CD14-positive monocyte (primary cell): ENCODE results near the gene FGF2. TPM values are rescaled to one million over a fixed set of nuclear protein-coding genes. Genes with fewer than 3 reads are reported as not detected.
A peak's percentile ranks its signal among the peaks of the same experiment; 100 is the strongest.
"Not testable (repeated sequence)": the region's sequence is repeated elsewhere in the genome, so short reads cannot be mapped to it uniquely, and the experiment has no call there.

Source experiments
- DNase-seq, 3 donors: peaks; one replicate each; pipeline ENCODE4 v3.0.0-alpha.2; 2011 to 2022
- H2AFZ ChIP-seq: 2 replicates; pipeline ENCODE4 v1.6.0; 2012; ENCODE audit warnings: mild to moderate bottlenecking, low read depth, low read length, inconsistent platforms; ENCODE audit not compliant: insufficient read depth, poor library complexity, severe bottlenecking
- H3K27ac ChIP-seq, 2 donors: 1 replicate in 1 of 2; 2 replicates in 1 of 2; pipeline ENCODE4 v1.5.1; 2012 to 2013; ENCODE audit warnings: low read length in 2 of 2, control low read depth in 1 of 2, inconsistent platforms in 1 of 2, low read depth in 1 of 2, mild to moderate bottlenecking in 1 of 2
- H3K27me3 ChIP-seq, 2 donors: one replicate each; pipeline versions ENCODE4 v1.6.0 to v1.6.1; 2011 to 2013; ENCODE audit warnings: low read length in 2 of 2; ENCODE audit not compliant: control insufficient read depth in 2 of 2, insufficient read depth in 2 of 2
- H3K36me3 ChIP-seq, 2 donors: replicated peaks in 1 of 2; 1 replicate in 1 of 2; 2 replicates in 1 of 2; pipeline versions ENCODE4 v1.5.1 to v1.6.1; 2012 to 2013; ENCODE audit warnings: low read length in 2 of 2, control low read depth in 1 of 2, inconsistent platforms in 1 of 2, mild to moderate bottlenecking in 1 of 2; ENCODE audit not compliant: insufficient read depth in 2 of 2, control insufficient read depth in 1 of 2
- H3K4me1 ChIP-seq, 2 donors: 1 replicate in 1 of 2; 2 replicates in 1 of 2; pipeline versions ENCODE4 v1.5.1 to v1.6.1; 2012 to 2013; ENCODE audit warnings: low read length in 2 of 2, control low read depth in 1 of 2, inconsistent platforms in 1 of 2, mild to moderate bottlenecking in 1 of 2, moderate library complexity in 1 of 2; ENCODE audit not compliant: insufficient read depth in 2 of 2, control insufficient read depth in 1 of 2
- H3K4me2 ChIP-seq: replicated peaks from 2 replicates; pipeline ENCODE3; 2012; ENCODE audit warnings: low read length, moderate library complexity, mild to moderate bottlenecking; ENCODE audit not compliant: poor library complexity, severe bottlenecking; ENCODE audit errors: extremely low read depth
- H3K4me3 ChIP-seq, 3 experiments: fragments of 200-600 bp in 1 of 3; sonication (generic) in 1 of 3; replicated peaks in 1 of 3; 1 replicate in 2 of 3; 2 replicates in 1 of 3; pipeline ENCODE4 v1.5.1; 2011 to 2013; ENCODE audit warnings: low read length in 3 of 3, mild to moderate bottlenecking in 3 of 3, control low read depth in 2 of 3, low read depth in 2 of 3, inconsistent platforms in 1 of 3, moderate library complexity in 1 of 3
- H3K79me2 ChIP-seq: 2 replicates; pipeline ENCODE4 v1.6.0; 2012; ENCODE audit warnings: mild to moderate bottlenecking, control low read depth, inconsistent platforms, low read length, moderate library complexity; ENCODE audit not compliant: insufficient read depth
- H3K9ac ChIP-seq: 2 replicates; pipeline ENCODE4 v1.6.0; 2017; ENCODE audit warnings: low read length, mild to moderate bottlenecking; ENCODE audit not compliant: insufficient read depth, poor library complexity, severe bottlenecking
- H3K9me3 ChIP-seq, 2 donors: replicated peaks in 1 of 2; 1 replicate in 1 of 2; 2 replicates in 1 of 2; pipeline versions ENCODE4 v1.5.1 to v1.6.1; 2012 to 2013; ENCODE audit warnings: low read length in 2 of 2, control low read depth in 1 of 2; ENCODE audit not compliant: control insufficient read depth in 1 of 2, insufficient read depth in 1 of 2
- H4K20me1 ChIP-seq: 2 replicates; pipeline ENCODE4 v1.6.0; 2012; ENCODE audit warnings: mild to moderate bottlenecking, low read length, control low read depth, moderate library complexity; ENCODE audit not compliant: insufficient read depth
- H3K27ac Mint-ChIP-seq, 7 donors: one replicate each; pipeline ENCODE4 v1.8.0; 2020; ENCODE audit warnings: mild to moderate bottlenecking in 7 of 7, mixed read lengths in 7 of 7, moderate library complexity in 6 of 7, inconsistent platforms in 2 of 7
- H3K27me3 Mint-ChIP-seq, 3 donors: one replicate each; pipeline ENCODE4 v1.8.0; 2021 to 2022; ENCODE audit warnings: low read depth in 3 of 3, mild to moderate bottlenecking in 3 of 3, mixed read lengths in 3 of 3, moderate library complexity in 3 of 3, inconsistent platforms in 1 of 3
- H3K36me3 Mint-ChIP-seq, 2 donors: one replicate each; pipeline ENCODE4 v1.8.0; 2020; ENCODE audit warnings: mixed read lengths in 2 of 2, inconsistent platforms in 1 of 2, mild to moderate bottlenecking in 1 of 2
- H3K4me1 Mint-ChIP-seq: one replicate; pipeline ENCODE4 v1.8.0; 2020; ENCODE audit warnings: mild to moderate bottlenecking, mixed read lengths
- H3K4me3 Mint-ChIP-seq, 2 donors: one replicate each; pipeline ENCODE4 v1.8.0; 2020; ENCODE audit warnings: mild to moderate bottlenecking in 2 of 2, mixed read lengths in 2 of 2, moderate library complexity in 1 of 2
- H3K9me3 Mint-ChIP-seq, 7 donors: one replicate each; pipeline ENCODE4 v1.8.0; 2020 to 2022; ENCODE audit warnings: mixed read lengths in 7 of 7, mild to moderate bottlenecking in 6 of 7, moderate library complexity in 6 of 7, inconsistent platforms in 2 of 7
- WGBS: methylation state at CpG from one replicate; pipeline ENCODE4 v1.1.5; 2013; ENCODE audit warnings: missing lambda C conversion rate; ENCODE audit not compliant: insufficient coverage; 5-methylcytosine and 5-hydroxymethylcytosine counted together
- intact Hi-C, 2 donors: fragments of 100-400 bp; cut with micrococcal nuclease; formaldehyde crosslinking; loops; one replicate each; pipeline versions ENCODE4 v1.15.0 to v1.15.1; 2023
- polyA plus RNA-seq, 3 donors: library from polyadenylated mRNA; depleted of rRNA in 1 of 3; unstranded in 2 of 3; stranded (reverse) in 1 of 3; fragments of 300-500 nt in 2 of 3; fragments of >200 nt in 1 of 3; fragmentation: Illumina TruSeq in 2 of 3; gene quantifications; 1 replicate in 2 of 3; 2 replicates in 1 of 3; pipeline ENCODE4 v1.2.3, GENCODE V29; 2012 to 2021
- TF ChIP-seq, protein P1 (sequence below): fragments of 200-600 bp; IDR thresholded peaks from one replicate; pipeline ENCODE4 v1.8.0; 2022; ENCODE audit warnings: antibody characterized with exemption, mild to moderate bottlenecking

FGF2 gene
- polyA plus RNA-seq, 3 donors = not detected

DNA sequence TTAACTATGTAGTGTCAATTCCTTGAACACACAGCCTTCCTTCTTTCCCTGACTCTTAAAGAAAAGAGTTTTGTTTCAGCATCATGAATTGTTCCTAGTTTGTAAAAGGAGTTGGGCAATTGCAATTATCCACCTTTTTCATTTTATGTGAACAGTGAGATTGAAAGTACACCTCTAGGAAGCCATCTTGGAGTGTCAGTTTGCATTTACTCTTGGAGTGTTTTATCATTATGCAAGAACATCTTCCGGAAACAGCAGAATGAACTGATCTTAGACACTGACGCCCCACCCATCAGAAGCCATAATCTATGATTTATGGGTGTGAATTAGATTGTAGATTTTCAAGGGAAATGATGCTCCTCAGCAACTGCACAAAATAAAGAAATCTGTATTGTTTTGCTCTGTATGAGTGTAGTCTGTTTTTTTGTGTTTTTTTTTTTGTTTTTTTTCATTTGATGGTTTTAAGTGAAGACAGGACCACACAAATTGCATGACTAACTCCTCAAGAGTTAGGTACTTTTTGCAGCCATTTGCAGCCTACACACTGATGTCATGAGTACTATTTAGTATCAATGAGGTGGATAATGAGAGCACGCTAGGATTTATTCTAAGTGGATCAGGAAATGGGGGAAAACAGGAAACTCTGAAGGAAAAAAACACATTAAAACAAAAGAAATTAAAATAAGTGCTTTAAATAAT is 19.5 kb upstream of the FGF2 start:
- Histone ChIP-seq H3K36me3 (no peaks in the 10 kb centered on the region), H3K27ac (no peak overlapping the region), H3K4me2 (no peak overlapping the region), H3K4me3 (no peak overlapping the region), H2AFZ (peak overlapping the region; percentile 11), H3K79me2 (no peaks in the 10 kb centered on the region), H3K4me1 (no peaks in the 10 kb centered on the region), H4K20me1 (no peaks in the 10 kb centered on the region), H3K9ac (no peak overlapping the region), H3K9me3 (no peaks in the 10 kb centered on the region), H3K27me3 (no peaks in the 10 kb centered on the region)
- WGBS = no CpG with 5 or more reads among the region's 3 CpGs
- Mint-ChIP-seq H3K36me3 (no peaks in the 10 kb centered on the region), H3K27ac (no peak overlapping the region), H3K27me3 (peaks cover 0 to 7% (median 2%) of the 10 kb centered on the region in 3 donors), H3K4me1 (no peaks in the 10 kb centered on the region), H3K4me3 (no peak overlapping the region), H3K9me3 (peaks cover 2 to 17% (median 5%) of the 10 kb centered on the region in 7 donors)
- TF ChIP-seq, protein P1, sequence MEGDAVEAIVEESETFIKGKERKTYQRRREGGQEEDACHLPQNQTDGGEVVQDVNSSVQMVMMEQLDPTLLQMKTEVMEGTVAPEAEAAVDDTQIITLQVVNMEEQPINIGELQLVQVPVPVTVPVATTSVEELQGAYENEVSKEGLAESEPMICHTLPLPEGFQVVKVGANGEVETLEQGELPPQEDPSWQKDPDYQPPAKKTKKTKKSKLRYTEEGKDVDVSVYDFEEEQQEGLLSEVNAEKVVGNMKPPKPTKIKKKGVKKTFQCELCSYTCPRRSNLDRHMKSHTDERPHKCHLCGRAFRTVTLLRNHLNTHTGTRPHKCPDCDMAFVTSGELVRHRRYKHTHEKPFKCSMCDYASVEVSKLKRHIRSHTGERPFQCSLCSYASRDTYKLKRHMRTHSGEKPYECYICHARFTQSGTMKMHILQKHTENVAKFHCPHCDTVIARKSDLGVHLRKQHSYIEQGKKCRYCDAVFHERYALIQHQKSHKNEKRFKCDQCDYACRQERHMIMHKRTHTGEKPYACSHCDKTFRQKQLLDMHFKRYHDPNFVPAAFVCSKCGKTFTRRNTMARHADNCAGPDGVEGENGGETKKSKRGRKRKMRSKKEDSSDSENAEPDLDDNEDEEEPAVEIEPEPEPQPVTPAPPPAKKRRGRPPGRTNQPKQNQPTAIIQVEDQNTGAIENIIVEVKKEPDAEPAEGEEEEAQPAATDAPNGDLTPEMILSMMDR = no peak
- no peak for DNase-seq
- intact Hi-C loops = no loop called here

DNA sequence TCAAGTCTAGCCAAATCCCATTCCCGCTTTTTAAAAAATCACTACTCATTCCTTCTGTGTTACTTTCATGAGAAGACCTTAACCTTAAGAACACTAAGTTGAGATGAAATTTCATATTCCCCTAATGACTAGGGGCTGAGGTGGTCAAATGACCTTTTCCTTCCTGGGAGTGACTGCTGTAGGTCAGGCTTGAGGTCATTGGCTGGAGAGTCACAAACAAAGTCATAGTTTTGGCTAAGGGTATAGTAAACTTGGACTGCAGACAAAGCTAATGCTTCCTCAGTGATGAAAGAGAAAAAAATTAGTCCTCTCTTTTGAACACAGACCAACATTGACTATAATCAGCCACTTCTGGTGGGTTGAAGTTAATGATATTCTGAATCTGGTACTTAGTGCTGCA is 16.0 kb upstream of the FGF2 start:
- no peaks in the 10 kb centered on the region for H3K4me1 ChIP-seq
- Mint-ChIP-seq H3K4me3 (no peak overlapping the region), H3K4me1 (no peaks in the 10 kb centered on the region), H3K9me3 (peaks cover 2 to 15% (median 5%) of the 10 kb centered on the region in 7 donors), H3K36me3 (no peaks in the 10 kb centered on the region), H3K27ac (no peak overlapping the region), H3K27me3 (peaks cover 2 to 6% (median 3%) of the 10 kb centered on the region in 3 donors)
- no peak overlapping the region for H2AFZ ChIP-seq
- no peaks in the 10 kb centered on the region for H4K20me1 ChIP-seq
- H3K4me2 ChIP-seq = no peak overlapping the region
- no peak overlapping the region for H3K9ac ChIP-seq
- H3K9me3 ChIP-seq = no peaks in the 10 kb centered on the region
- no peaks in the 10 kb centered on the region for H3K27me3 ChIP-seq
- no peak overlapping the region for H3K4me3 ChIP-seq
- intact Hi-C loops = no loop called here
- WGBS = no CpG with 5 or more reads among the region's 1 CpG
- no peak for DNase-seq
- no peak overlapping the region for H3K27ac ChIP-seq
- no peaks in the 10 kb centered on the region for H3K36me3 ChIP-seq
- TF ChIP-seq, protein P1 = no peak
- no peaks in the 10 kb centered on the region for H3K79me2 ChIP-seq

DNA sequence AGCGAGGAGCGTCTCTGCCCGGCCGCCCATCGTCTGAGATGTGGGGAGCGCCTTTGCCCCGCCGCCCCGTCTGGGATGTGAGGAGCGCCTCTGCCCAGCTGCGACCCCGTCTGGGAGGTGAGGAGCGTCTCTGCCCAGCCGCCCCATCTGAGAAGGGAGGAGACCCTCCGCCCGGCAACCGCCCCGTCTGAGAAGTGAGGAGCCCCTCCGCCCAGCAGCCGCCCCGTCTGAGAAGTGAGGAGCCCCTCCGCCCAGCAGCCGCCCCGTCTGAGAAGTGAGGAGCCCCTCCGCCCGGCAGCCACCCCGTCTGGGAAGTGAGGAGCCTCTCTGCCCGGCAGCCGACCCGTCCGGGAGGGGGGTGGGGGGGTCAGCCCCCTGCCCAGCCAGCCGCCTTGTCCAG is 14.8 kb upstream of the FGF2 start:
- H3K36me3 ChIP-seq, H4K20me1 ChIP-seq, DNase-seq, H3K9ac ChIP-seq, H3K4me3 ChIP-seq, H3K27me3 ChIP-seq, H3K27ac ChIP-seq, intact Hi-C loops, H3K4me1 Mint-ChIP-seq, H3K27me3 Mint-ChIP-seq, H3K27ac Mint-ChIP-seq, H3K36me3 Mint-ChIP-seq, H3K4me3 Mint-ChIP-seq, H3K9me3 ChIP-seq, H2AFZ ChIP-seq, H3K4me1 ChIP-seq, H3K4me2 ChIP-seq, H3K79me2 ChIP-seq: not testable (repeated sequence)
- peaks cover 0 to 13% (median 5%) of the 10 kb centered on the region in 7 donors for H3K9me3 Mint-ChIP-seq
- no CpG with 5 or more reads among the region's 32 CpGs for WGBS
